AG10803 (cell line): ENCODE results near the gene ALPI.

Experiments
- DNase-seq: peaks from one replicate; pipeline ENCODE4 v3.0.0; 2010; ENCODE audit warnings: low read depth
- H3K4me3 ChIP-seq: 2 replicates; pipeline ENCODE4 v1.5.1; 2011; ENCODE audit warnings: mild to moderate bottlenecking, low read length, control low read depth
- TF ChIP-seq, protein P1 (sequence below): conservative IDR thresholded peaks from 2 replicates; pipeline ENCODE4 v1.5.1; 2011; ENCODE audit warnings: mild to moderate bottlenecking, low read length, control low read depth, inconsistent platforms

ALPI gene

DNA sequence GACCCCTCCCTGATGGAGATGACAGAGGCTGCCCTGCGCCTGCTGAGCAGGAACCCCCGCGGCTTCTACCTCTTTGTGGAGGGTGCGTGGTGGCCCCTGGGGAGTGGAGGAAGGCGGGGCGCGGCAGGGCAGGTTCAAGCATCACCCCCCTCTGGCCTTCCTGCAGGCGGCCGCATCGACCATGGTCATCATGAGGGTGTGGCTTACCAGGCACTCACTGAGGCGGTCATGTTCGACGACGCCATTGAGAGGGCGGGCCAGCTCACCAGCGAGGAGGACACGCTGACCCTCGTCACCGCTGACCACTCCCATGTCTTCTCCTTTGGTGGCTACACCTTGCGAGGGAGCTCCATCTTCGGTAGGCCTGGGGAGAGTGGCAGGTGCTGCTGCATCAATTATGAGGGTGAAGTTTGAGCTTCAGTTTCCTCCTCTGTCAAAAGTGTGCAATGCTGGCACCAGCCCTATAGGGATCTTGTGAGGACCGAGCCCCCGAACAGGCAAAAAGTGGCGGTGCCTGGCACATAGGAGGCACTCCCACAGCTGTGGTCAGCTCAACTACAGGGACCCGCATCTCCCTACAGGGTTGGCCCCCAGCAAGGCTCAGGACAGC lies 2.2 kb downstream of the ALPI start:
- TF ChIP-seq, protein P1, sequence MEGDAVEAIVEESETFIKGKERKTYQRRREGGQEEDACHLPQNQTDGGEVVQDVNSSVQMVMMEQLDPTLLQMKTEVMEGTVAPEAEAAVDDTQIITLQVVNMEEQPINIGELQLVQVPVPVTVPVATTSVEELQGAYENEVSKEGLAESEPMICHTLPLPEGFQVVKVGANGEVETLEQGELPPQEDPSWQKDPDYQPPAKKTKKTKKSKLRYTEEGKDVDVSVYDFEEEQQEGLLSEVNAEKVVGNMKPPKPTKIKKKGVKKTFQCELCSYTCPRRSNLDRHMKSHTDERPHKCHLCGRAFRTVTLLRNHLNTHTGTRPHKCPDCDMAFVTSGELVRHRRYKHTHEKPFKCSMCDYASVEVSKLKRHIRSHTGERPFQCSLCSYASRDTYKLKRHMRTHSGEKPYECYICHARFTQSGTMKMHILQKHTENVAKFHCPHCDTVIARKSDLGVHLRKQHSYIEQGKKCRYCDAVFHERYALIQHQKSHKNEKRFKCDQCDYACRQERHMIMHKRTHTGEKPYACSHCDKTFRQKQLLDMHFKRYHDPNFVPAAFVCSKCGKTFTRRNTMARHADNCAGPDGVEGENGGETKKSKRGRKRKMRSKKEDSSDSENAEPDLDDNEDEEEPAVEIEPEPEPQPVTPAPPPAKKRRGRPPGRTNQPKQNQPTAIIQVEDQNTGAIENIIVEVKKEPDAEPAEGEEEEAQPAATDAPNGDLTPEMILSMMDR: no peak
- H3K4me3 ChIP-seq: no peak overlapping the region
- DNase-seq: no peak

DNA sequence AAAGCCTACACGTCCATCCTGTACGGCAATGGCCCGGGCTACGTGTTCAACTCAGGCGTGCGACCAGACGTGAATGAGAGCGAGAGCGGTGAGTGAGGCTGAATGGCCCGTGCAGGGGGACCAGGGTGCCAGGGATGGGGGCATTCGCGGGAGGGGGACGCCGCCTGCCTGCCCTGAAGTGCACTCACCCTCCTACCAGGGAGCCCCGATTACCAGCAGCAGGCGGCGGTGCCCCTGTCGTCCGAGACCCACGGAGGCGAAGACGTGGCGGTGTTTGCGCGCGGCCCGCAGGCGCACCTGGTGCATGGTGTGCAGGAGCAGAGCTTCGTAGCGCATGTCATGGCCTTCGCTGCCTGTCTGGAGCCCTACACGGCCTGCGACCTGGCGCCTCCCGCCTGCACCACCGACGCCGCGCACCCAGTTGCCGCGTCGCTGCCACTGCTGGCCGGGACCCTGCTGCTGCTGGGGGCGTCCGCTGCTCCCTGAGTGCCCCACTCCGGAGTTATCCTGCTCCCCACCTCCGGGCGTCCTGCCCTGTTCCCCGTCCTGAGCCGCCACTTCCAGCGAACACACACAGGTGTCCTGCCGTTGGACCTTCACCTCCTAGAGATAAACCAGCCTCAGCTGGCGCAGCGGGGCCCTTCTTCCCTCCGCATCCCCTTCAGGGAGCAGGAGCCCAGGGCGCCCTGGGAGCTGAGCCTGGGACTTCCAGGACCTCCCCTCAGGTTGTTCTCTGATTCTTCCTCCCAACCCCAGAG lies 2.9 kb downstream of the ALPI start:
- no peak overlapping the region for H3K4me3 ChIP-seq
- TF ChIP-seq, protein P1: no peak
- DNase-seq: no peak

DNA sequence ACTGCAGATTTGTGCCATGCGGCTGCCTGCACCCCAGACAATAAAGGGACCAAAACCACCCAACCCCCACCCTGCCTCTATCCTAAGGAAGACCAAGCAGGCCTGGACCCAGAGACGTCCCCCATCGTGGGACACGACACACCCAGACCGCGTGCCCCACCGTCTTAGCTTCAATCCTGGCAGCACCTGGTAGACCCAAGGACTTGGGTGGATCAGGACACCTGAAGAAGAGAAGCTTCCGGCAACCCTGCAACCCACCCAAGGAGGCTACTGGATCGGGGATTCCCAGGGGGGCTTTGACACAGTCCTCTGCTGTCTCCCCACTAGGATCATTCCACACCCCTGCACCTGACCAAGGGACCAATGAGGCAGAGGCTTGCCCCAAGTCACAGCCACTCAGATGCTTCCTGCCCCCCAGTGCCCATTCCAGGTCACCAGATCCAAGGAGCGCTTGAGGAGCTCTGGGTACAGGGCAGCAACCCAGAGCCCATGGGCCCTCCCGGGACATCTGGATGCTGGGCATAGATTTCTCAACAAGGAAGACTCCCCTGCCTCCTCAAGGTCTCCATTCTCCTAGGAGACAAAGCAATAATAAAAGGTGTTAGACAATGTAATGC lies 3.6 kb downstream of the ALPI start:
- TF ChIP-seq, protein P1: no peak
- DNase-seq: no peak
- no peak overlapping the region for H3K4me3 ChIP-seq

DNA sequence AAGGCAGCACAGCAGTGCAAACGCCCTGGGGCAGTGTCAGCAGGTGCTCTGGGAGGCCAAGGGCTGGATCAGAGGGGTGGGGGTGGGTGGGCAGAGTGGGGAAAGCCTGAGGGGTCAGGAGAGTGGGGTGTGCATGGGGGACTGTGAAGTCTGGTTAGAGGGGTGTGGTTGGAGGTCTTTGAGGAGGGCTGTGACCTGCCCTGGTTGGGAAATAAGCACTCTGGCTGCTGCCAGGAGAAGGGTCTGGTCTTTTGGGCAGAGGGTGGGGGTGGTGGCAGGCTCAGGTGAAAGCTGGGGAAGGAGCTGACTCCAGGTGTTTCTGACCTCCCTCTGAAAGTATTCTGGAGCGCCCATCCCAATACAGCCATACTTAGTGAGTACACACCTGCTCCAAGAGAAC lies 4.2 kb downstream of the ALPI start:
- TF ChIP-seq, protein P1: no peak
- H3K4me3 ChIP-seq: no peak overlapping the region
- no peak for DNase-seq

DNA sequence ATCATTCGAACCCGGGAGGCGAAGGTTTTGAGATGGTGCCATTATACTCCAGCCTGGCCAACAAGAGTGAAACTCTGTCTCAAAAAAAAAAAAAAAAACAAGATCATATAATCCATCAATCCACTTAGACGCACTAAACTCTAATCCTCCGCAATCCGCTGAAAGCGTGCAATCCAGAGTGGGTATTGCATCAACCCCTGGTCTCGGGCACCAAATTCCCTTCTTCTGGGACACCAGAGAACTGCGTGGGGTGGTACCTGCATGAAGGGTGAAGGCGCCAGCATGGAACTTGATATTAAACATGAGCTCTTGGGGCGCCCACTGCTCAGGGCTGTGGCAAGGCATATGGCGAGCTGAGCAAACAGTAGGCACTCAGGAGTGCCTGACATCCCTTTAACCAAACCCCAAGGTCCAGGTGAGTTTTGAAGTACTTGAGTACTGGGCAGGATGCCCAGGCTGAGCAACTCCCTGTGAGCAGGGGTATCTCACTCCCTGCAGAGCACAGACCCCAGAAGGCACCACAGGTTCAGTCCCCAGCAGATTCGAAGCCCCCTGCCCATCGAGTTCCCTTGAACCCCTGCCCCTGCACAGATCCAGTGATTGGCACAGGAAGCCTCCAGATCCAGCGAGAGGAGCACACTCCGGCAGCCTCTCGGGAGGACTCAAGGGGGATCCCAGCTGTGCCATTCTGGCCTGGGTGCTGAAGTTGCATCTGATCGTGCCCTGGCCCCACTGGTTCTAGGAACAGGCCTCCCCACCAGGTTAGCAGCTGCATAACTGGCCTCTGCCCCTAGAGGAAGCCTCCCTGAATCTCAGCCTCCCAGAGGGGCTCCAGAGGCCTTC lies 8.0 kb downstream of the ALPI start:
- TF ChIP-seq, protein P1: no peak
- no peak overlapping the region for H3K4me3 ChIP-seq
- no peak for DNase-seq

DNA sequence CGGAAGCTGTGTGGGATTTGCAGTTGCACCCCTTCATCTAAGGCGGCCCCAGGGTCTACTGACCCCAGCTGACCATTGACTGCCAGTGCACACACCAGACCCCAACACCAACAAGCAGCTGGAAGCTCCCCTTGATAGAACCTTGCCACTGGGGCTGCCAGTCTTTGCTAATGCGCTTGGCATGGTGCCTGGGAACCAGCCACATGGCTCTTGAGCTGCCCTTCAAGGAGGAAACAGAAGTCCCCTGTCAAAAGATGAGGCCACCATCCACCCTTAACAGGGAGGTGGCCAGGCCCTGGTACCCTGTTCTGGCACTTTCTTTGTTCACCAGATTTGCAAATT lies 8.6 kb downstream of the ALPI start:
- no peak overlapping the region for H3K4me3 ChIP-seq
- TF ChIP-seq, protein P1: no peak
- DNase-seq: no peak
